Type B pancreatic cell (in vitro differentiated cells): Measurements from ENCODE around the gene A2M. TPM values are rescaled to one million over a fixed set of nuclear protein-coding genes. Genes with fewer than 3 reads are reported as not detected.

Source experiments
- DNase-seq: peaks from one replicate; pipeline ENCODE4 v3.0.0; 2021; ENCODE audit warnings: mixed read lengths; ENCODE audit not compliant: unreplicated experiment; ENCODE audit errors: extremely low spot score
- H3K27ac Mint-ChIP-seq: 2 replicates; pipeline ENCODE4 v1.8.0; 2021; ENCODE audit warnings: mild to moderate bottlenecking, mixed read lengths
- H3K27me3 Mint-ChIP-seq: 2 replicates; pipeline ENCODE4 v1.8.0; 2021; ENCODE audit warnings: mixed read lengths
- H3K36me3 Mint-ChIP-seq: 2 replicates; pipeline ENCODE4 v1.8.0; 2021; ENCODE audit warnings: mixed read lengths
- H3K4me1 Mint-ChIP-seq: one replicate; pipeline ENCODE4 v1.8.0; 2021; ENCODE audit warnings: mixed read lengths; ENCODE audit not compliant: unreplicated experiment
- H3K4me3 Mint-ChIP-seq: 2 replicates; pipeline ENCODE4 v1.8.0; 2021; ENCODE audit warnings: mild to moderate bottlenecking, mixed read lengths
- H3K9me3 Mint-ChIP-seq: 2 replicates; pipeline ENCODE4 v1.8.0; 2021; ENCODE audit warnings: mixed read lengths
- total RNA-seq: library from RNA; stranded (reverse); gene quantifications from 2 replicates; pipeline ENCODE4 v1.2.1, GENCODE V29; 2021; ENCODE audit warnings: low replicate concordance
- TF ChIP-seq, protein P1 (sequence below): fragments of 200-600 bp; sonication (generic); conservative IDR thresholded peaks from 2 replicates; pipeline ENCODE4 v1.5.0; 2021; ENCODE audit warnings: antibody characterized with exemption, mild to moderate bottlenecking

A2M gene
- total RNA-seq, 1 donor from 2014 or later = 84.9 TPM

GRCh38 chr12:9101018-9101687, 14.6 kb downstream of the A2M start:
- H3K4me1 Mint-ChIP-seq = no peaks in the 10 kb centered on the region
- no peaks in the 10 kb centered on the region for H3K27me3 Mint-ChIP-seq
- H3K36me3 Mint-ChIP-seq = no peaks in the 10 kb centered on the region
- no peak overlapping the region for H3K4me3 Mint-ChIP-seq
- no peaks in the 10 kb centered on the region for H3K9me3 Mint-ChIP-seq
- TF ChIP-seq, protein P1, sequence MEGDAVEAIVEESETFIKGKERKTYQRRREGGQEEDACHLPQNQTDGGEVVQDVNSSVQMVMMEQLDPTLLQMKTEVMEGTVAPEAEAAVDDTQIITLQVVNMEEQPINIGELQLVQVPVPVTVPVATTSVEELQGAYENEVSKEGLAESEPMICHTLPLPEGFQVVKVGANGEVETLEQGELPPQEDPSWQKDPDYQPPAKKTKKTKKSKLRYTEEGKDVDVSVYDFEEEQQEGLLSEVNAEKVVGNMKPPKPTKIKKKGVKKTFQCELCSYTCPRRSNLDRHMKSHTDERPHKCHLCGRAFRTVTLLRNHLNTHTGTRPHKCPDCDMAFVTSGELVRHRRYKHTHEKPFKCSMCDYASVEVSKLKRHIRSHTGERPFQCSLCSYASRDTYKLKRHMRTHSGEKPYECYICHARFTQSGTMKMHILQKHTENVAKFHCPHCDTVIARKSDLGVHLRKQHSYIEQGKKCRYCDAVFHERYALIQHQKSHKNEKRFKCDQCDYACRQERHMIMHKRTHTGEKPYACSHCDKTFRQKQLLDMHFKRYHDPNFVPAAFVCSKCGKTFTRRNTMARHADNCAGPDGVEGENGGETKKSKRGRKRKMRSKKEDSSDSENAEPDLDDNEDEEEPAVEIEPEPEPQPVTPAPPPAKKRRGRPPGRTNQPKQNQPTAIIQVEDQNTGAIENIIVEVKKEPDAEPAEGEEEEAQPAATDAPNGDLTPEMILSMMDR = no peak
- H3K27ac Mint-ChIP-seq = no peak overlapping the region
- no peak for DNase-seq

- Mint-ChIP-seq H3K36me3 (no peaks in the 10 kb centered on the region), H3K9me3 (no peaks in the 10 kb centered on the region), H3K4me1 (no peaks in the 10 kb centered on the region), H3K27me3 (no peaks in the 10 kb centered on the region), H3K27ac (no peak overlapping the region), H3K4me3 (no peak overlapping the region)
- TF ChIP-seq, protein P1 = no peak
- no peak for DNase-seq
These were observed 16.0 kb downstream of the A2M start for GRCh38 chr12:9099552-9100190.

DNA sequence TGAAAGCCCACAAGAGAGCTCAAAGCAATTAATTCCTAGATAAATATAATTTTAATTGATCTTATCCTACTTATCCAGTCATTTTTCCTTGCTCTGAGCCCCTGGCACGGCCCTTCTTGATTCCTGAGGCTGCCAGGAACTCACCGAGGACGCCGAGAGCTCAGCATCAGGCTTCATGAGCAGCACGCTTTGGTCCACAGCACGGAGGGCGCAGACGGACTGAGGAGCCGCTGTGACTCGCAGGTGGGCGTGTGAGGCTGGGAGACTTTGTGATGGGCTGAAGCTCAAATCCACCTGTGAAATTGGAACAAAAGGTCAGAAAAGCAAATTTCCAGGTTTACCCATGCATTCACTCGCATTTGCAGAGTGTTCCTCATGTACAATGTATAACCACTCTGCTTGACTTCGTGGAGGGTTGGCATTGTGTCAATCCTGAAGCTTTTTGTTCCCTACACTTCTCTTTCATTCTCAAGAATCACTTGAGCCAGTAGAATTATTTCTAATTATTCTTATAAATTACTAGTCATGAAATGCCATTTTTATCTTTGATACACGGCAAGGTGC, 17.2 kb downstream of the A2M start:
- Mint-ChIP-seq H3K27ac (no peak overlapping the region), H3K9me3 (no peaks in the 10 kb centered on the region), H3K36me3 (no peaks in the 10 kb centered on the region), H3K4me3 (no peak overlapping the region), H3K4me1 (no peaks in the 10 kb centered on the region), H3K27me3 (no peaks in the 10 kb centered on the region)
- no peak for DNase-seq
- TF ChIP-seq, protein P1 = no peak

- Mint-ChIP-seq H3K27me3 (no peaks in the 10 kb centered on the region), H3K36me3 (peaks cover 4% of the 10 kb centered on the region), H3K27ac (no peak overlapping the region)
These were observed 17.6 kb downstream of the A2M start for GRCh38 chr12:9098115-9098452.

DNA sequence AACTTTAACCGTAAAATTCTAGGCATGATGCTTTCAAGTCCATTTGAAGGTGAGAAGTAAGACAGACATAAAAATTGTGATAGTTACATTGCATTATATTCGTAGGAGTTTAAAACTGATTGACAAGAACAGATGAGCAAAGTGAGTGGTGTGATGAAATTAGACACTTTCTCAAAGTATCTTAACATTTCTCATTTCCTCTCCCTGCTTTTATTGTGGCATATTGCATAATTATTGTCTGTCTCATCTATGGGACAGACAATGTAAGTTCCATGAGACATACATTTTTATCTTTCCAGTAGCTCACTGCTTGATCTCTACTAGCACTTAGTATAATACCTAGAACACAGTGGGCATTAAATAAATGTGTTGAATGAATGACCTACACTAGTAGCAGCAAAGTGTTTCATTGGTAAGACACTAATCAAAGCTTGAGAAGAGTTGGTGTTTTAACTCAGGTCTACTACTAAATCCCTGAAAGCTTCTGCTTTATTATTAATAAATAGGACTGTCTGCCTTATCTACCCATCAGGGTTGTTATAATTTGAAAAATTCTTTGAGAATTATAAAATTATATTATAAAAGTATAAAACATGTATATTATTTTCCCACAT, 19.0 kb downstream of the A2M start:
- Mint-ChIP-seq H3K27ac (no peak overlapping the region), H3K4me3 (no peak overlapping the region), H3K4me1 (no peaks in the 10 kb centered on the region), H3K36me3 (peaks cover 8% of the 10 kb centered on the region), H3K27me3 (no peaks in the 10 kb centered on the region), H3K9me3 (no peaks in the 10 kb centered on the region)
- TF ChIP-seq, protein P1 = no peak
- no peak for DNase-seq

More at GRCh38 chr12:9098115-9098452, 17.6 kb downstream of the A2M start:
- Mint-ChIP-seq H3K4me1 (no peaks in the 10 kb centered on the region), H3K9me3 (no peaks in the 10 kb centered on the region), H3K4me3 (no peak overlapping the region)
- DNase-seq = no peak
- TF ChIP-seq, protein P1 = no peak
